ENCODE results near the gene VDR. TPM values are rescaled to one million over a fixed set of nuclear protein-coding genes. Genes with fewer than 3 reads are reported as not detected.

Gene VDR
- total RNA-seq, 1 donor = 8.2 TPM

GRCh38 chr12:47902131-47902639 lies 2.6 kb downstream of the VDR start:
- no peak overlapping the region for H3K4me3 ChIP-seq (ENCODE audit: low read depth, low read length)
- TF ChIP-seq CTCF (IDR thresholded peaks at IDR 0.05; ENCODE audit: insufficient read depth, low read depth, low read length) = no peak

GRCh38 chr12:47901718-47902093 lies 3.1 kb downstream of the VDR start:
- no peak overlapping the region for H3K4me3 ChIP-seq (ENCODE audit: low read depth, low read length)
- TF ChIP-seq CTCF (IDR thresholded peaks at IDR 0.05; ENCODE audit: insufficient read depth, low read depth, low read length) = no peak
- DNase-seq (ENCODE audit: low read depth) = no peak

More at GRCh38 chr12:47902131-47902639, 2.6 kb downstream of the VDR start:
- no peak for DNase-seq (ENCODE audit: low read depth)

DNA sequence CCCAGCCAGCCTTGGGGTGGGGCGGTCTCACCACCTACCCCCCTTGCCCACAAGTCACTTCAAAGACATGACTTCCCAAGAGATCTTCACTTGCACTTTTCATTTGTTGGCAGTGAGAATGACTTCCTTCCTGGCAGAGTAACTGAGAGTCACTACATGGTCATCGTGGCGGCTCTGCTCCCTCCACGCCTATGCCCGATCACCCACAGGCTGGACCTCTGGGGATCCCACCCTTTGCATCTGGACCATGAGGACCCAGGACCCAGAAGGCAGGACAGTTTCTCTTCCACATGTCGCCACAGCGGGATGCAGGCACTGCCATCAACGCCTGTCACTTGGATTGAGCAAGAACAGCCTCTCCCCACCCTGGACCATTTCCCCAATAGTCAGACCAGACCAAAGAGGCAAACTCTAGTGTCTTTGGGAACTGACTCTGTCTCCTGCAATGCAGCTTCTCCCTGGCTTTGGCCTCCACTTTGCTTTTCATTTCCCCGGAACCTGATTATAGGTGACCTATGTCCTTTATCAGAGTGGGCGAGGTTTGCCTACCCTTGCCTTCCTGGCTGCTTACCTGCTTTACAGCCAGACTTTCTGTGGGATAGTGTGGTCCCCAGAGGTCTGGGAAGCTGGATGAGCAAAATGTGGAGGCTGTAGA lies 3.6 kb downstream of the VDR start:
- DNase-seq (ENCODE audit: low read depth) = no peak
- no peak for TF ChIP-seq CTCF (IDR thresholded peaks at IDR 0.05; ENCODE audit: insufficient read depth, low read depth, low read length)
- no peak overlapping the region for H3K4me3 ChIP-seq (ENCODE audit: low read depth, low read length)

DNA sequence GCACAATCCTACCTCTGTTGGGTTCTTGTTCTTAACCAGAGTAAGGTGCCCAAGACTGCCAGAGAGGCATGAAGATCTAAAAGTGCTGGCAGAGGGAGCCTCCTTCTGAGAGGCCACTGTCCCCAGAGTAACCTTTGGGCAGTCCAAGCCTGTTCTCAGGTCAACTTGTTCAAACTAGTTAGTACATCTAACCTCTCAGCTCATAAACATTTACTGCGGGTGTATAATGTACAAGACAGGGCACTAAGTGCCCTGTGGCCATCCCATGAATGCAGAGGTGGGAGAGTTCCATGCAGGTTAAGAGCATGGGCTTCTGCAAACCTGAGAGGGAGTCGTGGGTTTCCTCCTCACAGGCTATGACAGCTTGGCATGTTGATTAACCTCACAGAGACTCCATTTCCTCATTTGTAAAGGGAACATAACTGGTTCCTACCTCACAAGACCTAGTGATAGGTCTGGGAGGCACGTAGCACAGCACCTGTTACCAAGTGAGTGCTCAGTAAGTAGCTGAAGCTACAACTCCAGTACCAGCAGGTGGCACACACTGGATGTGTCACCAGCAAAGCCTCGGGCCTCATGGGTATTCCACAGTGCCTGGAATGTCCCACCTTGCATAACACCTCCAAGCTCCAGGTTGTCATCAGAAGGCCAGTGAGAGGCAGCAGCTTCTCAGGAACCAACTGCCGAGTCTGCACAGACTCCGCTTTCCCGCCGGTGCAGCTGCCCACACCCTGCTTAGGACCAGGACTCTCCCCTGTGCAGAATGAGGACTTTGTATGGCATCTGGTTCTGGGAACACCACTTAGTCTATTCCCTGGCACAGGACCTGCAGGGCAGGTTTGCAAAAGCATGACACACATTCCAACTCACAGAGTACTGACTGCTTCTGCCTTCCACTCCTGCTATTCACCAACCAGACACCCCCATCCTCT lies 4.4 kb downstream of the VDR start:
- TF ChIP-seq CTCF (IDR thresholded peaks at IDR 0.05; ENCODE audit: insufficient read depth, low read depth, low read length) = no peak
- DNase-seq (ENCODE audit: low read depth) = no peak

GRCh38 chr12:47899466-47899865 lies 5.3 kb downstream of the VDR start:
- no peak for DNase-seq (ENCODE audit: low read depth)
- TF ChIP-seq CTCF (IDR thresholded peaks at IDR 0.05; ENCODE audit: insufficient read depth, low read depth, low read length) = no peak
- no peak overlapping the region for H3K4me3 ChIP-seq (ENCODE audit: low read depth, low read length)

More for the DNA sequence above, 4.4 kb downstream of the VDR start:
- H3K4me3 ChIP-seq (ENCODE audit: low read depth, low read length) = no peak overlapping the region

GRCh38 chr12:47896633-47897032 lies 8.2 kb downstream of the VDR start:
- no peak for DNase-seq (ENCODE audit: low read depth)
- no peak for TF ChIP-seq CTCF (IDR thresholded peaks at IDR 0.05; ENCODE audit: insufficient read depth, low read depth, low read length)
- H3K4me3 ChIP-seq (ENCODE audit: low read depth, low read length) = no peak overlapping the region

Data from fibroblast of villous mesenchyme (primary cell).